ENCODE measurements around the gene RUNDC3A. TPM values are rescaled to one million over a fixed set of nuclear protein-coding genes. Genes with fewer than 3 reads are reported as not detected.

RUNDC3A gene
- total and polyA plus RNA-seq, 4 donors = 0.61 to 4.9 (median 0.80) TPM

DNA sequence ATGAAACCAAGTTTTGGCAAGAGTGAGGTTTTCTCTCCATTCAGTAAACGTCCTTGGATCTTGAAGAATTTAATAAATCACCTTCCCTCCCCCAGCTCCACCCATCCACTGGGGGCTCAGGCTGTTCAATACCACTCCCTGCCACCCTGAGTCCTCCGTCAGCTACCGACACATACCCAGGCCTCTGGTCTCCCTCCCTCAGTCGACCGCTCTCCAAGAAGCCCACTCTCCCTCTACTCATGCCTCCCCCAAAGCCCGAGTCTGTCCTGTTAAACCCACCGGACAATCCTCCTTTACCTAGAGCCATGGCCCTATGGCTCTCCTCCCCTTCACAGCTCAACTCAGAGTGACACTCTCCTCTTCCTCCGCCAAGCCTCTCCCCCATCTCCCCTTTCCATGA is 20.8 kb upstream of the RUNDC3A start:
- ATAC-seq (ENCODE audit: insufficient read depth, low FRiP score) = no peak
- WGBS, 2 donors = 75 to 82% methylated on average over 8 of the region's 8 CpGs
- no peaks in the 10 kb centered on the region for H3K9me3 ChIP-seq (ENCODE audit: control insufficient read depth in 4 of 4, insufficient read depth in 3 of 4, low read length in 3 of 4)

DNA sequence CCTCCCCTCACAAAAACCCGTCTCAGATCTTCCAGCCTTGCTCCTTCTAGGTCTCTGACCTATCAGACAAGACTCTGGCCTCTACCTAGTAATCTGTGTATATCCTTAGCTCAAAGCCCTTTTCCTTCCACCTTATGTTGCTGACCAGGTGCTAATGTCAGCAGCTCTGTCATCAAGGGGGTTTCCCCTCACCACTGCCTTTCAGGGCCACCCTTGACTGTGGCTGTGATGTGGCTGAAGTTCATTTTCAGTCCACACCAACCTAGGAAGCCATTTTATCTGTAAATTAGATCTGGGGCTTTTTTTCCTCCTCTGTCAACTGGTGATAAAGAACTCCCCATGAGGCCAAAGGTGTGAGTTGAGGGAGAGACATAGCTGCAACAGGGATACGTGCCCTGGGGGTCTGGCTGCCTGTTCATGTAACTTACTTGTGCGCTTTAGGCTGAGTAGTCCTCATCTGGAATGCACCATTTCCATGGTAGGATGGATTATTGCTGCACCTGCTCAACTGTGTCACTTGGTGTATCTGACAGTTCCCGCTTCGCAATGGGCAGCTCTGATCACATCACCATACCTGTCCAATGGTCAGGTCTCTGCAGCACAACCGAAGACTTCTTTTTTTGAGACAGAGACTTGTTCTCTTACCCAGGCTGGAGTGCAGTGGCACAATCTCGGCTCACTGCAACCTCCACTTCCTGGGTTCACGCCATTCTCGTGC is 14.7 kb upstream of the RUNDC3A start:
- ATAC-seq (ENCODE audit: insufficient read depth, low FRiP score) (no peak), DNase-seq (no peak)
- Histone ChIP-seq H3K27ac (ENCODE audit: low read depth in 1 of 2, low read length in 1 of 2) (no peak overlapping the region), H3K9me3 (ENCODE audit: control insufficient read depth in 4 of 4, insufficient read depth in 3 of 4, low read length in 3 of 4) (no peaks in the 10 kb centered on the region), H3K36me3 (ENCODE audit: control insufficient read depth in 4 of 4, insufficient read depth in 4 of 4, low read length in 4 of 4) (no peaks in the 10 kb centered on the region), H3K27me3 (ENCODE audit: control insufficient read depth in 3 of 3, insufficient read depth in 3 of 3, low read length in 2 of 3) (peaks cover 0 to 2% (median 0%) of the 10 kb centered on the region in 3 donors), H3K4me3 (no peak overlapping the region), H3K4me1 (ENCODE audit: control insufficient read depth in 5 of 5, insufficient read depth in 5 of 5, low read length in 5 of 5) (no peaks in the 10 kb centered on the region), H3K9ac (ENCODE audit: insufficient read depth in 1 of 2, low read length in 2 of 2) (no peak overlapping the region)
- WGBS, 2 donors = 79 to 89% methylated on average over 9 of the region's 9 CpGs
- TF ChIP-seq, protein P1, sequence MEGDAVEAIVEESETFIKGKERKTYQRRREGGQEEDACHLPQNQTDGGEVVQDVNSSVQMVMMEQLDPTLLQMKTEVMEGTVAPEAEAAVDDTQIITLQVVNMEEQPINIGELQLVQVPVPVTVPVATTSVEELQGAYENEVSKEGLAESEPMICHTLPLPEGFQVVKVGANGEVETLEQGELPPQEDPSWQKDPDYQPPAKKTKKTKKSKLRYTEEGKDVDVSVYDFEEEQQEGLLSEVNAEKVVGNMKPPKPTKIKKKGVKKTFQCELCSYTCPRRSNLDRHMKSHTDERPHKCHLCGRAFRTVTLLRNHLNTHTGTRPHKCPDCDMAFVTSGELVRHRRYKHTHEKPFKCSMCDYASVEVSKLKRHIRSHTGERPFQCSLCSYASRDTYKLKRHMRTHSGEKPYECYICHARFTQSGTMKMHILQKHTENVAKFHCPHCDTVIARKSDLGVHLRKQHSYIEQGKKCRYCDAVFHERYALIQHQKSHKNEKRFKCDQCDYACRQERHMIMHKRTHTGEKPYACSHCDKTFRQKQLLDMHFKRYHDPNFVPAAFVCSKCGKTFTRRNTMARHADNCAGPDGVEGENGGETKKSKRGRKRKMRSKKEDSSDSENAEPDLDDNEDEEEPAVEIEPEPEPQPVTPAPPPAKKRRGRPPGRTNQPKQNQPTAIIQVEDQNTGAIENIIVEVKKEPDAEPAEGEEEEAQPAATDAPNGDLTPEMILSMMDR (IDR thresholded peaks at IDR 0.05; ENCODE audit: control extremely low read depth, extremely low read depth) = no peak

More for the DNA sequence above, 20.8 kb upstream of the RUNDC3A start:
- DNase-seq = no peak
- H3K4me1 ChIP-seq (ENCODE audit: control insufficient read depth in 5 of 5, insufficient read depth in 5 of 5, low read length in 5 of 5) = no peaks in the 10 kb centered on the region
- no peaks in the 10 kb centered on the region for H3K36me3 ChIP-seq (ENCODE audit: control insufficient read depth in 4 of 4, insufficient read depth in 4 of 4, low read length in 4 of 4)
- H3K27me3 ChIP-seq (ENCODE audit: control insufficient read depth in 3 of 3, insufficient read depth in 3 of 3, low read length in 2 of 3) = peaks cover 0 to 2% (median 0%) of the 10 kb centered on the region in 3 donors
- TF ChIP-seq, protein P1 (IDR thresholded peaks at IDR 0.05; ENCODE audit: control extremely low read depth, extremely low read depth) = no peak
- no peak overlapping the region for H3K9ac ChIP-seq (ENCODE audit: insufficient read depth in 1 of 2, low read length in 2 of 2)
- H3K4me3 ChIP-seq = no peak overlapping the region
- no peak overlapping the region for H3K27ac ChIP-seq (ENCODE audit: low read depth in 1 of 2, low read length in 1 of 2)

DNA sequence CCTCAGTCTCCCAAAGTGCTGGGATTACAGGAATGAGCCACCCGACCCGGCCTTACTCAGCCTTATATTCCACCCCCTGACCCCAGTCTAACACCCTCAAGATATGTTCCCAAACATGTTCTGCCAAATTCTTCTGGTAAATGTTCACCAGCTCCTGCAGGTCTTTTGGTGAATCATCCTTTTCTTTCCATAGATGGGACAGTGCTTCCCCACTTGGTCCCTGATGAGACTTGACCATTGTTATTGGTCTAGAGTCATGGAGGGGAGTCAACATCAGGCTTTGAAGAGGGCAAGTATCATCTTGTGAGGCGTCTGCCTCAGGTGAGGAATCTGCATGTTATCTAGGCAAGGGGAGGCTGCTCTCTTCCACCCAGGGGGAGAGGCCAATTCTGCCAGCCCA is 10.4 kb upstream of the RUNDC3A start:
- Histone ChIP-seq H3K27me3 (ENCODE audit: control insufficient read depth in 3 of 3, insufficient read depth in 3 of 3, low read length in 2 of 3) (no peaks in the 10 kb centered on the region), H3K27ac (ENCODE audit: low read depth in 1 of 2, low read length in 1 of 2) (no peak overlapping the region), H3K36me3 (ENCODE audit: control insufficient read depth in 4 of 4, insufficient read depth in 4 of 4, low read length in 4 of 4) (no peaks in the 10 kb centered on the region), H3K4me3 (no peak overlapping the region), H3K9ac (ENCODE audit: insufficient read depth in 1 of 2, low read length in 2 of 2) (no peak overlapping the region), H3K4me1 (ENCODE audit: control insufficient read depth in 5 of 5, insufficient read depth in 5 of 5, low read length in 5 of 5) (no peaks in the 10 kb centered on the region), H3K9me3 (ENCODE audit: control insufficient read depth in 4 of 4, insufficient read depth in 3 of 4, low read length in 3 of 4) (peaks cover 0 to 2% (median 0%) of the 10 kb centered on the region in 4 donors)
- ATAC-seq (ENCODE audit: insufficient read depth, low FRiP score) (no peak), DNase-seq (no peak)
- TF ChIP-seq, protein P1 (IDR thresholded peaks at IDR 0.05; ENCODE audit: control extremely low read depth, extremely low read depth) = no peak
- WGBS, 2 donors = 77 to 90% methylated on average over 3 of the region's 3 CpGs

Data from lung (tissue), 12 donors.